Thoracic aorta (tissue), 2 donors: Measurements from ENCODE around the gene DDX59. TPM values are rescaled to one million over a fixed set of nuclear protein-coding genes. Genes with fewer than 3 reads are reported as not detected.

Experiments
- ATAC-seq: fragments of 150-250 bp; one replicate; pipeline ENCODE4 v1.8.0; 2017; ENCODE audit warnings: low read depth; ENCODE audit not compliant: insufficient number of reproducible peaks, low FRiP score
- DNase-seq: peaks from one replicate; pipeline ENCODE4 v3.0.0-alpha.2; 2020; ENCODE audit warnings: low spot score
- H3K27ac ChIP-seq, 2 donors: fragments of 200-600 bp; sonication (generic); 1 replicate in 1 of 2; 2 replicates in 1 of 2; pipeline ENCODE4 v1.5.1; 2016; ENCODE audit warnings: mild to moderate bottlenecking in 2 of 2, moderate library complexity in 2 of 2
- H3K27me3 ChIP-seq: fragments of 200-600 bp; sonication (generic); replicated peaks from 2 replicates; pipeline ENCODE4 v1.6.0; 2016; ENCODE audit warnings: mild to moderate bottlenecking; ENCODE audit not compliant: insufficient read depth
- H3K36me3 ChIP-seq: fragments of 200-600 bp; sonication (generic); one replicate; pipeline ENCODE4 v1.5.1; 2016
- H3K4me1 ChIP-seq, 2 donors: fragments of 200-600 bp; sonication (generic); 1 replicate in 1 of 2; 2 replicates in 1 of 2; pipeline versions ENCODE4 v1.5.1 to v1.6.0; 2016; ENCODE audit warnings: low read depth in 2 of 2, mild to moderate bottlenecking in 1 of 2; ENCODE audit not compliant: control insufficient read depth in 1 of 2
- H3K4me3 ChIP-seq: fragments of 200-600 bp; sonication (generic); 2 replicates; pipeline ENCODE4 v1.5.1; 2016; ENCODE audit warnings: mild to moderate bottlenecking
- H3K9me3 ChIP-seq: fragments of 200-600 bp; sonication (generic); 2 replicates; pipeline ENCODE4 v1.5.1; 2016
- total RNA-seq, 2 donors: library from RNA; depleted of rRNA; stranded (reverse); fragments of >200 nt; gene quantifications; one replicate each; pipeline versions ENCODE4 v1.1.0 to v1.2.3, GENCODE V29; 2016
- TF ChIP-seq, protein P1 (sequence below): fragments of 200-600 bp; sonication (generic); IDR thresholded peaks from one replicate; pipeline ENCODE4 v1.5.1; 2019; ENCODE audit warnings: antibody characterized with exemption

Gene DDX59
- total RNA-seq, 2 donors from 2014 or later, result 16.5 to 27.1 TPM

DNA sequence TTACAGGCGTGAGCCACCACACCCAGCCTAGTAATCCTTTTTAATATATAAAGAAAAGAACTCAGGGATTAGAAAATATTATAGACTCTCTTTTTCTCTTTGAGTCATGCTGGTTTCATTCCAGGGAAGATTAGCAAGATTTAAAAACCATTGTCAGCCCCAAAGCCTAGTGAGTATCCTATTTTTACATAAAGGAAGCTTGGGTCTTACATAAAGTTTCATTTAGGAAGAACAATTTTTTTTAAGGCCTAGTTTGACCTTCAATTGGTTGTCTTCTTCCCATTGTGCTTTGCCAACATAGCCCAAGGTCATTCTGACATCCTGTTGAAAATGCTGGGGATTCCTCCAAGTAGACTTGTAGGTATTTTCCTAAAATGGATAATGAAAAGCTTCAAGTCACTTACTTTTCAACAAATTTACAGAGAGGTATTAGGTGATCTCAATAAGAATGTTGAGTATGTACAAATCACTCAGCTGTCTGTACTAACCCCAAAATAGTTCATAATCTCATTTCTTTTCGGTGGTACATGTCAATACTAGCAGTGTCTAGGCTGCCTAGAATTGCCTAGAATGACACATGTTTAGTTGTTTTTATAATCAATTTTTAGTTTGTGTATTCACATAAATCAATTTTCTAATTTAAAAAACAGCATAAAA is 44.9 kb downstream of the DDX59 start:
- Histone ChIP-seq H3K4me3 (no peak overlapping the region), H3K9me3 (no peaks in the 10 kb centered on the region), H3K36me3 (no peaks in the 10 kb centered on the region), H3K4me1 (peaks cover 0 to 9% of the 10 kb centered on the region in 2 donors), H3K27ac (no peak overlapping the region), H3K27me3 (no peaks in the 10 kb centered on the region)
- ATAC-seq (no peak), DNase-seq (no peak)
- TF ChIP-seq, protein P1, sequence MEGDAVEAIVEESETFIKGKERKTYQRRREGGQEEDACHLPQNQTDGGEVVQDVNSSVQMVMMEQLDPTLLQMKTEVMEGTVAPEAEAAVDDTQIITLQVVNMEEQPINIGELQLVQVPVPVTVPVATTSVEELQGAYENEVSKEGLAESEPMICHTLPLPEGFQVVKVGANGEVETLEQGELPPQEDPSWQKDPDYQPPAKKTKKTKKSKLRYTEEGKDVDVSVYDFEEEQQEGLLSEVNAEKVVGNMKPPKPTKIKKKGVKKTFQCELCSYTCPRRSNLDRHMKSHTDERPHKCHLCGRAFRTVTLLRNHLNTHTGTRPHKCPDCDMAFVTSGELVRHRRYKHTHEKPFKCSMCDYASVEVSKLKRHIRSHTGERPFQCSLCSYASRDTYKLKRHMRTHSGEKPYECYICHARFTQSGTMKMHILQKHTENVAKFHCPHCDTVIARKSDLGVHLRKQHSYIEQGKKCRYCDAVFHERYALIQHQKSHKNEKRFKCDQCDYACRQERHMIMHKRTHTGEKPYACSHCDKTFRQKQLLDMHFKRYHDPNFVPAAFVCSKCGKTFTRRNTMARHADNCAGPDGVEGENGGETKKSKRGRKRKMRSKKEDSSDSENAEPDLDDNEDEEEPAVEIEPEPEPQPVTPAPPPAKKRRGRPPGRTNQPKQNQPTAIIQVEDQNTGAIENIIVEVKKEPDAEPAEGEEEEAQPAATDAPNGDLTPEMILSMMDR, result no peak

DNA sequence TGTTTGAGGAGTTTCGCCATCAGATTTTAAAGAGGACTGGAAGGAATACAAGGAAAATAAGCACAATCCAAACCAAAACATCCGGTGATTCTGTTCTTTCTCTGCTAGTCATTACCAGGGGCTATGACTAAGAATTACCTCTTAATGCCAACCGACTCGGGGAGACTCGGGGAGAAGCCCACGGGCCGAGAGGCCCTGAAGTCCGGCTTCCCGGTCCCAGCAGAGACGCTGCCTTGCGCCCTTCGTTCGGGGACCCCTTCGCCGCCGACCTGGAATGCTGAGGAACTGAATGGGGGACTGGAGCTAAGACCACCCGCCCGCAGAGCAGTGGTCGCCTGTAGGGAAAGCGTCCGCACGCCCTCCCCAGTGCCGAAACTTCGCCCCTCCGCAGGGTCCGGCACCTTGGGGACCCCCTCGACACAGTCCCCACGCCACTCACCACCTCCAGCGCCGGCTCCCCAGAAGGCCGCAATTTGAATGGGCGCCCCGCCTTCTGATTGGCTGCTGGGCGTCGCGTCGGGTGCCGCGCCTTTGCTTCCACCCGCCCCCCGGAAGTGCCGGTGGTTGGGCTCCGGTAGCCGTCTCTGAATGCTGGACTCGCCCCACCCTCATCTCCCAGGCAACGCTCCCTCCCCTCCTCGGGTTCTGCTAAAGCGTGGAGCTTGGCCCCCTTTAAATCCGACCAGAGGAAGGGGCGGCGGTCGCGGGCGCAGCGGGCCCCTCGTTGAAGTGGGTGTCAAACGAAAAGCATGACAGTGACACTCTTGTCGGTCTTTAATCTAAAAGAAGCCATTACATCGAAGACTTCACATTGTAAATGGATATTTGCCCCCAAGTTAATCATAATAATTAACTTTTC is 49.2 kb downstream of the DDX59 start, which contains the start of gene KIF14:
Gene KIF14, minus strand, starts transcription at position 479 of the 859 bp plus-strand sequence. CDS start 2,028 bp downstream, outside the sequence.
- peaks cover 0 to 10% of the 10 kb centered on the region in 2 donors for H3K4me1 ChIP-seq

DNA sequence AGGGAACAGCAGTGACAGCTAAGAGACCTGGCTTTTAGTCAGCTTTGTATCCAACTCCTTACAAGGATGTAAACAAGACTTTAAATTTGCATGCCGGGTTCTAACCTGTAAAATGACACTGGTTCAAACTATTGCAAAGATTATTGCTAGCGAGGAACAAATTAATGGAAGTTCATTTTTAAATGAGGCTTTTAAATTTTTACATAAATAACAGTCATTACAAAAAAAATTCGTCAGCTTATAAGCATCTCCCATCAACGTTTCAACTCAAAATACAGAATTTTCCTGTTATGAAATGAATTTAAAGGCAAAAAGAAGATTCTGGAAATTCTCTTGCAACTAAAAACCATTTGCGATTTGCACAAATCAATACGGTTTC is 49.8 kb downstream of the DDX59 start:
- ATAC-seq (no peak), DNase-seq (no peak)
- H3K27ac ChIP-seq, result no peak overlapping the region
- peaks cover 0 to 10% of the 10 kb centered on the region in 2 donors for H3K4me1 ChIP-seq
- no peaks in the 10 kb centered on the region for H3K27me3 ChIP-seq
- TF ChIP-seq, protein P1, result no peak
- H3K4me3 ChIP-seq, result peak overlapping the region; percentile 81
- H3K36me3 ChIP-seq, result no peaks in the 10 kb centered on the region
- H3K9me3 ChIP-seq, result no peaks in the 10 kb centered on the region

More for the DNA sequence above, 49.2 kb downstream of the DDX59 start, which contains the start of gene KIF14:
- Histone ChIP-seq H3K4me3 (peak within 1 kb of the TSS; percentile 81), H3K27ac (peak within 1 kb of the TSS; percentile 41 to 54), H3K36me3 (no peaks in the 10 kb centered on the region), H3K9me3 (no peaks in the 10 kb centered on the region), H3K27me3 (no peaks in the 10 kb centered on the region)
- DNase-seq, result peak; percentile 73
- peak; percentile 80 for ATAC-seq
- TF ChIP-seq, protein P1, result no peak

DNA sequence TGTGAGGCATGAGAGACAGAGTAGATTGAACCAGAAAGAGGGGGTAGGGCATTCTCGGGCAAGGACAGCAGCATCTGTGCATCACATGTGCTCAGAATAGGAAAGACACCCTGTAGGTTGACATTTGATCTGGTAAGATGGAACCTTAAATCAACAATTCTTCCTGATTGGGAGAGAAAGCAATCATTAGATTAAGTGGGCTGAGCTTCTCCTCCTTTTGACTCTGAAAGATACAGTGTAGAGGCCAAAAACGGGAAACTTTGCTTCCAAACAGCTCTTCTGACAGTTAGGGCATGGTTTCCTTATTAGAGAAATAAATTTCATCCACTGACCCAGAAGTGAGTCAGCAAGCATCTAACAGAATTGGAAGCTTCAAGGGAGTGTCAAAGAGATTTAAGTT is 58.9 kb downstream of the DDX59 start:
- Histone ChIP-seq H3K9me3 (no peaks in the 10 kb centered on the region), H3K4me1 (no peaks in the 10 kb centered on the region), H3K36me3 (no peaks in the 10 kb centered on the region), H3K27ac (no peak overlapping the region), H3K4me3 (no peak overlapping the region), H3K27me3 (no peaks in the 10 kb centered on the region)
- TF ChIP-seq, protein P1, result no peak
- no peak for DNase-seq
- no peak for ATAC-seq

DNA sequence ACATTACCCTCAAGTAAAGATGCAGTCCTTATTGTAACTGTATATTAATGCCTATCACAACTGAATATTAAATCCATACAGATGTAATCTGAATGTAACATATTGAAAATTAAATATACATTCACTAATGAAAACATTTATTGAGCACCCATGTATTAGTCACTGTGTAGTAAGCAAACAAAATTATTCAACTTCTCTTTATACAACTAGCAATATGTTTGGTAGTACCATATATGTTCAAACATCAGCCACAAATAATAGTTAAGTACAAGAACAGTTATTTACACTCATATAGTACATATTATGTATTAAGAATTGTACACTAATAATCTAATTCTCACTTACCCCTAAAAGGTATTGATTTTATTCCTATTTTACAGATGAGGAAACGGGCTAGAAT is 67.1 kb downstream of the DDX59 start:
- Histone ChIP-seq H3K4me3 (no peak overlapping the region), H3K4me1 (no peaks in the 10 kb centered on the region), H3K27ac (no peak overlapping the region), H3K27me3 (no peaks in the 10 kb centered on the region), H3K36me3 (no peaks in the 10 kb centered on the region), H3K9me3 (no peaks in the 10 kb centered on the region)
- ATAC-seq (no peak), DNase-seq (no peak)
- TF ChIP-seq, protein P1, result no peak
